GM23248 (cell line): ENCODE measurements around the gene BPHL. TPM values are rescaled to one million over a fixed set of nuclear protein-coding genes. Genes with fewer than 3 reads are reported as not detected.
A peak's percentile ranks its signal among the peaks of the same experiment; 100 is the strongest.

Experiments
- DNase-seq: peaks from one replicate; pipeline ENCODE4 v3.0.0-alpha.2; 2015
- H2AFZ ChIP-seq: fragments of 200-600 bp; sonication (generic); 2 replicates; pipeline ENCODE4 v1.6.1; 2016; ENCODE audit warnings: antibody characterized with exemption
- H3F3A ChIP-seq: fragments of 200-600 bp; sonication (generic); 2 replicates; pipeline ENCODE4 v1.6.1; 2016; ENCODE audit warnings: mild to moderate bottlenecking, antibody characterized with exemption, mixed run types; ENCODE audit not compliant: insufficient read depth
- H3K27ac ChIP-seq: fragments of 200-600 bp; sonication (generic); 2 replicates; pipeline ENCODE4 v1.5.1; 2016; ENCODE audit warnings: mild to moderate bottlenecking
- H3K27me3 ChIP-seq: fragments of 200-600 bp; sonication (generic); replicated peaks from 2 replicates; pipeline ENCODE4 v1.6.1; 2016; ENCODE audit warnings: mild to moderate bottlenecking; ENCODE audit not compliant: insufficient read depth
- H3K36me3 ChIP-seq: fragments of 200-600 bp; sonication (generic); 2 replicates; pipeline ENCODE4 v1.6.1; 2016; ENCODE audit warnings: low read depth, mild to moderate bottlenecking
- H3K4me1 ChIP-seq: fragments of 200-600 bp; sonication (generic); 2 replicates; pipeline ENCODE4 v1.6.1; 2016; ENCODE audit warnings: mild to moderate bottlenecking; ENCODE audit not compliant: insufficient read depth
- H3K4me2 ChIP-seq: fragments of 200-600 bp; sonication (generic); one replicate; pipeline ENCODE4 v1.6.1; 2016; ENCODE audit warnings: mild to moderate bottlenecking; ENCODE audit not compliant: unreplicated experiment
- H3K4me3 ChIP-seq: fragments of 200-600 bp; sonication (generic); 2 replicates; pipeline ENCODE4 v1.5.1; 2016; ENCODE audit warnings: mild to moderate bottlenecking
- H3K79me2 ChIP-seq: fragments of 200-600 bp; sonication (generic); 2 replicates; pipeline ENCODE4 v1.6.1; 2016; ENCODE audit warnings: mild to moderate bottlenecking; ENCODE audit not compliant: insufficient read depth
- H3K9ac ChIP-seq: fragments of 200-600 bp; sonication (generic); 2 replicates; pipeline ENCODE4 v1.6.1; 2016; ENCODE audit warnings: mild to moderate bottlenecking
- H3K9me2 ChIP-seq: fragments of 200-600 bp; sonication (generic); 2 replicates; pipeline ENCODE4 v1.6.1; 2016; ENCODE audit warnings: mixed run types, mild to moderate bottlenecking, moderate library complexity; ENCODE audit not compliant: insufficient read depth
- H3K9me3 ChIP-seq: fragments of 200-600 bp; sonication (generic); one replicate; pipeline ENCODE4 v1.6.1; 2017; ENCODE audit warnings: low read depth
- H4K20me1 ChIP-seq: fragments of 200-600 bp; sonication (generic); 2 replicates; pipeline ENCODE4 v1.6.0; 2016; ENCODE audit not compliant: insufficient read depth
- EZH2 ChIP-seq: fragments of 200-600 bp; sonication (generic); IDR thresholded peaks from 2 replicates; pipeline ENCODE4 v1.6.1; 2018; ENCODE audit warnings: antibody characterized with exemption, mild to moderate bottlenecking; ENCODE audit not compliant: insufficient read depth, poor library complexity, severe bottlenecking
- EZH2phosphoT487 ChIP-seq: fragments of 200-600 bp; sonication (generic); IDR thresholded peaks from 2 replicates; pipeline ENCODE4 v1.6.1; 2018; ENCODE audit warnings: antibody characterized with exemption, moderate library complexity, mild to moderate bottlenecking, low read depth; ENCODE audit not compliant: insufficient read depth
- WGBS, 2 experiments: methylation state at CpG; one replicate each; pipeline ENCODE4 v1.1.6; 2015 to 2017; ENCODE audit warnings: low lambda C conversion rate in 2 of 2, low coverage in 1 of 2; ENCODE audit errors: missing lambda C conversion rate in 2 of 2; 5-methylcytosine and 5-hydroxymethylcytosine counted together
- in situ Hi-C: fragments of 300-500 bp; cut with MboI; formaldehyde crosslinking; loops from 2 replicates; pipeline ENCODE4 v1.15.0; 2020
- polyA plus RNA-seq: library from polyadenylated mRNA; unstranded; fragments of >200 nt; fragmentation: Nextera tagmentation; extraction: Ambion mirVana; gene quantifications from 2 replicates; pipeline ENCODE4 v1.2.1, GENCODE V29; 2016
- total RNA-seq: library from RNA; depleted of rRNA; stranded (reverse); fragments of >200 nt; shearing (Covaris generic); gene quantifications from 2 replicates; pipeline ENCODE4 v1.2.3, GENCODE V29; 2014

BPHL gene
- total and polyA plus RNA-seq, 2 experiments from 2014 or later: 8.5 to 20.2 TPM

- Histone ChIP-seq H3K27ac (no peak overlapping the region), H3K9me2 (no peaks in the 10 kb centered on the region), H3K79me2 (peaks cover 23% of the 10 kb centered on the region; the same call in 1 of the 2 replicates), H3K4me2 (no peak overlapping the region), H3K27me3 (no peaks in the 10 kb centered on the region), H3K9me3 (no peaks in the 10 kb centered on the region), H3K9ac (no peak overlapping the region), H2AFZ (no peak overlapping the region), H3K4me1 (no peaks in the 10 kb centered on the region), H4K20me1 (no peaks in the 10 kb centered on the region), H3F3A (no peaks in the 10 kb centered on the region), H3K4me3 (no peak overlapping the region), H3K36me3 (peaks cover 70% of the 10 kb centered on the region)
- 94 to 96% methylated on average over 10 of the region's 10 CpGs for WGBS, 2 experiments
- in situ Hi-C loops: no loop called here
- TF ChIP-seq EZH2phosphoT487 (no peak), EZH2 (no peak)
- DNase-seq: no peak
These were observed 9.6 kb upstream of the BPHL start for GRCh38 chr6:3108746-3109414.

GRCh38 chr6:3109761-3110160 lies 8.8 kb upstream of the BPHL start:
- H3K27ac ChIP-seq: no peak overlapping the region
- no peaks in the 10 kb centered on the region for H3K9me3 ChIP-seq
- no peak for TF ChIP-seq EZH2phosphoT487
- TF ChIP-seq EZH2: no peak
- in situ Hi-C loops: no loop called here
- no peak overlapping the region for H3K4me2 ChIP-seq
- H3K27me3 ChIP-seq: no peaks in the 10 kb centered on the region
- no peak overlapping the region for H3K9ac ChIP-seq
- 82 to 87% methylated on average over 3 of the region's 3 CpGs for WGBS, 2 experiments
- H2AFZ ChIP-seq: no peak overlapping the region
- no peak overlapping the region for H3K4me3 ChIP-seq
- no peaks in the 10 kb centered on the region for H3F3A ChIP-seq
- H3K4me1 ChIP-seq: no peaks in the 10 kb centered on the region
- DNase-seq: no peak
- H3K36me3 ChIP-seq: peaks cover 67% of the 10 kb centered on the region
- H3K79me2 ChIP-seq: peaks cover 17% of the 10 kb centered on the region; the same call in 1 of the 2 replicates
- H3K9me2 ChIP-seq: no peaks in the 10 kb centered on the region
- H4K20me1 ChIP-seq: no peaks in the 10 kb centered on the region

GRCh38 chr6:3114377-3114776 lies 4.1 kb upstream of the BPHL start:
- H3K36me3 ChIP-seq: peaks cover 38% of the 10 kb centered on the region
- no peak overlapping the region for H2AFZ ChIP-seq
- H3K27ac ChIP-seq: no peak overlapping the region
- no peaks in the 10 kb centered on the region for H3K9me3 ChIP-seq
- H3K27me3 ChIP-seq: no peaks in the 10 kb centered on the region
- H3K79me2 ChIP-seq: no peaks in the 10 kb centered on the region
- WGBS, 2 experiments: 95 to 100% methylated on average over 6 of the region's 6 CpGs
- TF ChIP-seq EZH2phosphoT487 (no peak), EZH2 (no peak)
- H3K4me3 ChIP-seq: no peak overlapping the region
- DNase-seq: no peak
- no peaks in the 10 kb centered on the region for H4K20me1 ChIP-seq
- peaks cover 5% of the 10 kb centered on the region; the same call in 1 of the 2 replicates for H3K4me1 ChIP-seq
- in situ Hi-C loops: no loop called here
- no peak overlapping the region for H3K9ac ChIP-seq
- no peak overlapping the region for H3K4me2 ChIP-seq
- peaks cover 28% of the 10 kb centered on the region for H3F3A ChIP-seq
- no peaks in the 10 kb centered on the region for H3K9me2 ChIP-seq

GRCh38 chr6:3117912-3118352 lies 579 bp upstream of the BPHL start:
- TF ChIP-seq EZH2phosphoT487: no peak
- no peak for TF ChIP-seq EZH2
- DNase-seq: no peak
- in situ Hi-C loops: no loop called here

More at GRCh38 chr6:3117912-3118352, 579 bp upstream of the BPHL start:
- Histone ChIP-seq H3K27me3 (no peaks in the 10 kb centered on the region), H3K27ac (peak overlapping the region; percentile 88), H3K9me2 (no peaks in the 10 kb centered on the region), H3K9ac (peak overlapping the region; percentile 86), H3K79me2 (no peaks in the 10 kb centered on the region), H3K4me1 (peaks cover 5% of the 10 kb centered on the region; the same call in 1 of the 2 replicates), H3K4me3 (peak overlapping the region; percentile 88), H3F3A (peaks cover 28% of the 10 kb centered on the region), H2AFZ (peak overlapping the region; percentile 89), H4K20me1 (no peaks in the 10 kb centered on the region), H3K9me3 (no peaks in the 10 kb centered on the region), H3K4me2 (peak overlapping the region; percentile 88), H3K36me3 (peaks cover 15% of the 10 kb centered on the region; the same call in 1 of the 2 replicates)
- WGBS, 2 experiments: 1 to 2% methylated on average over 8 of the region's 8 CpGs
